A549 (cell line): Measurements from ENCODE around the gene NTN1. TPM values are rescaled to one million over a fixed set of nuclear protein-coding genes. Genes with fewer than 3 reads are reported as not detected.

Source experiments
- ATAC-seq, 2 experiments: fragments of 200-7000 bp in 1 of 2; fragments of >200 bp in 1 of 2; cut with Nextera tagmentation in 1 of 2; cut with Tn5 transposase in 1 of 2; 3 replicates each; pipeline versions ENCODE4 v1.8.0 to v1.9.1; 2018 to 2020; ENCODE audit warnings: mild to moderate bottlenecking in 1 of 2, moderate library complexity in 1 of 2
- CTCF ChIA-PET: fragments of 300-600 bp; sonication (Branson Sonifier 250); formaldehyde crosslinking; extraction: SDS; loops from one replicate; lab custom pipeline; 2021; ENCODE audit warnings: antibody characterized with exemption, inconsistent platforms; lab: Yijun Ruan, JAX
- POLR2A ChIA-PET: fragments of 350-600 bp; formaldehyde crosslinking; extraction: SDS; loops from one replicate; lab custom pipeline; 2021; ENCODE audit warnings: antibody characterized with exemption, inconsistent platforms; lab: Yijun Ruan, JAX
- DNase-seq, 2 experiments: peaks; one replicate each; pipeline versions ENCODE4 v3.0.0 to v3.0.0-alpha.2; 2011 to 2016; ENCODE audit warnings: low read depth in 1 of 2, low spot score in 1 of 2
- FAIRE-seq: peaks from 2 replicates; lab custom pipeline; 2011; peaks lifted over from hg19 to GRCh38; lab: Jason Lieb, UNC
- H3K27ac ChIP-seq, 2 experiments: fragments of >200 bp; sonication (Bioruptor Twin); formaldehyde crosslinking; 3 replicates each; pipeline ENCODE4 v1.5.1; 2016 to 2017
- H3K4me1 ChIP-seq: fragments of >200 bp; sonication (Bioruptor Twin); formaldehyde crosslinking; 3 replicates; pipeline ENCODE4 v1.6.1; 2016
- H3K4me2 ChIP-seq: fragments of >200 bp; sonication (Bioruptor Twin); formaldehyde crosslinking; 3 replicates; pipeline ENCODE4 v1.6.1; 2016
- H3K4me3 ChIP-seq: fragments of >200 bp; sonication (Bioruptor Twin); formaldehyde crosslinking; 3 replicates; pipeline ENCODE4 v1.5.1; 2016
- H3K9me3 ChIP-seq: fragments of >200 bp; sonication (Bioruptor Twin); formaldehyde crosslinking; 3 replicates; pipeline ENCODE4 v1.6.1; 2016
- CEBPB ChIP-seq, 2 experiments: fragments of >200 bp in 1 of 2; sonication (Bioruptor Twin) in 1 of 2; formaldehyde crosslinking in 1 of 2; IDR thresholded peaks; 2 replicates each; pipeline ENCODE4 v1.6.1; 2012 to 2016
- EHMT2 ChIP-seq: fragments of 200-600 bp; sonication (generic); IDR thresholded peaks from 2 replicates; pipeline ENCODE4 v1.6.1; 2016; ENCODE audit warnings: antibody characterized with exemption, low read depth, mild to moderate bottlenecking, moderate library complexity
- EP300 ChIP-seq, 2 experiments: fragments of >200 bp; sonication (Bioruptor Twin); formaldehyde crosslinking; IDR thresholded peaks; 2 replicates in 1 of 2; 3 replicates in 1 of 2; pipeline ENCODE4 v1.6.1; 2016 to 2017
- ESRRA ChIP-seq: fragments of 150-350 bp; IDR thresholded peaks from 2 replicates; pipeline ENCODE4 v1.6.1; 2014; ENCODE audit warnings: mild to moderate bottlenecking, low read length, borderline replicate concordance
- FOSB ChIP-seq: fragments of 250-450 bp; sonication (Bioruptor Pico); IDR thresholded peaks from 2 replicates; pipeline ENCODE4 v1.5.0; 2020; ENCODE audit warnings: mild to moderate bottlenecking, moderate library complexity
- FOXS1 ChIP-seq: fragments of 250-450 bp; sonication (Bioruptor Pico); IDR thresholded peaks from 2 replicates; pipeline ENCODE4 v1.5.0; 2020; ENCODE audit warnings: mild to moderate bottlenecking, moderate library complexity
- GATA3 ChIP-seq: IDR thresholded peaks from 2 replicates; pipeline ENCODE4 v1.6.1; 2012; ENCODE audit warnings: borderline replicate concordance
- HDAC2 ChIP-seq: fragments of 200-600 bp; sonication (generic); IDR thresholded peaks from 2 replicates; pipeline ENCODE4 v1.6.1; 2016
- HEYL ChIP-seq: fragments of 250-450 bp; sonication (Bioruptor Pico); IDR thresholded peaks from 2 replicates; pipeline ENCODE4 v1.8.0; 2021; ENCODE audit warnings: mild to moderate bottlenecking, moderate library complexity
- JUNB ChIP-seq: fragments of >200 bp; sonication (Bioruptor Twin); formaldehyde crosslinking; IDR thresholded peaks from 2 replicates; pipeline ENCODE4 v1.6.1; 2016
- KDM1A ChIP-seq: fragments of 200-600 bp; sonication (generic); IDR thresholded peaks from 2 replicates; pipeline ENCODE4 v1.6.1; 2016; ENCODE audit warnings: low read depth, mild to moderate bottlenecking
- MYC ChIP-seq: IDR thresholded peaks from 2 replicates; pipeline ENCODE4 v1.6.1; 2012; ENCODE audit warnings: mild to moderate bottlenecking, inconsistent platforms, low read length, improper control_type of control experiment, borderline replicate concordance
- PHF8 ChIP-seq: fragments of 200-600 bp; sonication (generic); IDR thresholded peaks from 2 replicates; pipeline ENCODE4 v1.6.1; 2016; ENCODE audit warnings: low read depth, mild to moderate bottlenecking, antibody characterized with exemption, moderate library complexity, borderline replicate concordance
- RARB ChIP-seq: fragments of 250-450 bp; sonication (Bioruptor Pico); IDR thresholded peaks from 2 replicates; pipeline ENCODE4 v1.8.0; 2021; ENCODE audit warnings: mild to moderate bottlenecking, moderate library complexity
- RNF2 ChIP-seq: fragments of 200-600 bp; sonication (generic); IDR thresholded peaks from 2 replicates; pipeline ENCODE4 v1.6.1; 2016; ENCODE audit warnings: low read depth, mild to moderate bottlenecking, antibody characterized with exemption, moderate library complexity, borderline replicate concordance
- TP53 ChIP-seq: fragments of 250-450 bp; sonication (Bioruptor Pico); IDR thresholded peaks from 2 replicates; pipeline ENCODE4 v1.5.0; 2021; ENCODE audit warnings: mild to moderate bottlenecking, moderate library complexity
- ZFP36 ChIP-seq: fragments of 450-650 bp; IDR thresholded peaks from 2 replicates; pipeline ENCODE4 v1.6.1; 2014; ENCODE audit warnings: borderline replicate concordance; ENCODE audit not compliant: partially characterized antibody
- ZSCAN20 ChIP-seq: fragments of 250-450 bp; sonication (Bioruptor Pico); IDR thresholded peaks from 2 replicates; pipeline ENCODE4 v1.8.0; 2022; ENCODE audit warnings: mild to moderate bottlenecking, moderate library complexity
- WGBS: methylation state at CpG from one replicate; pipeline ENCODE4 v1.1.6; 2017; ENCODE audit errors: missing lambda C conversion rate; 5-methylcytosine and 5-hydroxymethylcytosine counted together
- polyA plus RNA-seq, 4 experiments: library from polyadenylated mRNA; depleted of rRNA in 3 of 4; stranded (reverse); fragments of >200 nt; fragmentation: RNase III in 1 of 4; extraction: RNeasy Plus Mini Kit Qiagen cat#74134 plus additional on column Dnase treatment in 1 of 4; gene quantifications; 2 replicates in 3 of 4; 3 replicates in 1 of 4; pipeline ENCODE4 v1.2.3, GENCODE V29; 2011 to 2017
- TF ChIP-seq, protein P1 (sequence below): fragments of >200 bp; sonication (Bioruptor Twin); formaldehyde crosslinking; IDR thresholded peaks from 2 replicates; pipeline ENCODE4 v1.6.1; 2016
- TF ChIP-seq, protein P2 (sequence below): fragments of 150-350 bp; IDR thresholded peaks from 2 replicates; pipeline ENCODE4 v1.6.1; 2014; ENCODE audit warnings: low read depth, mild to moderate bottlenecking, low read length
- TF ChIP-seq, protein P3 (sequence below): fragments of 250-450 bp; sonication (Bioruptor Pico); IDR thresholded peaks from 2 replicates; pipeline ENCODE4 v1.5.0; 2020; ENCODE audit warnings: low read depth, mild to moderate bottlenecking, moderate library complexity

The NTN1 gene
- polyA plus RNA-seq, 2 of the 4 experiments (the other 2 are of a cell fraction), result 0.12 to 0.13 TPM

DNA sequence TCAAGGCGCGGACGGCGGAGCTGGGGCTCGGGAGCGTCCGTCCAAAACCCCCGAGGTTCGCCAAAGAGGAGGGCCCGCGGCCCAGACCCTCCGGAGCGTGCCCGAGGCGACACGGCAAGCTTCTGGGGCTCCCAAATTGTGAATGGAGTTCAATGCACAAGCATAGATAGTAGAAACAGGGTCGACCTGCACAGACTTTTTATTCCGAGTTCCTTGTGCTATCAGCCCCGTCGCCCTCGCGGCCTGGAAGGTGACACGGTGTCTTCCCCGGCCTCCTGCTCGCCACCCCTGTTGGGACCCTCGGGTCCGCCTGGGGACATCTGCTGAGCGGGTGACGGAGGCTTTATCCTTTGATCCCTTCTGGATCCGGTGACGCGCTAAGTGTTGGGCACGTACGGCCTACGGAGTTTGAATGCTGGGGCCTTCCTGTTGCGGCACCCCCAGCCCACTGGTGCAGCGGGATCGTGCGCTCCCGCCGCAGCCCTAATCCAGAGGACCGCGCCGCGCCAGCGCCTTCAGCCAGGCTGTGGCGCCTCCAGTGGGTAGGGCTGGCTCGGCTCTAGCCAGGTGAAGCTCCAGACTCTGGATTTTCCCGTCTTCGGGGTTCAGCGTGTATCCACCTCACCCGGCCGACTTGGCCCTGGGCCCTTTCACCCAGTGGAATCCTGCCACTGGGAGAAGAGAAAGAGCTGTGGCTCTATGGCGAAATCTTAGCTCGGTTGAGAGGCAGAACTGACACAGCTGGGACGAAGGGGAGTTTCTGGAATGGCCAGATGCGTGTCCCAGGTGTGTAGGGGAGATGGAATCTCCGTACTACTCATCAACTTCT, 17.0 kb upstream of the NTN1 start (continued):
- no peak for TF ChIP-seq ZFP36
- no peak for TF ChIP-seq KDM1A
- TF ChIP-seq HEYL, result no peak
- no peak for TF ChIP-seq ESRRA
- TF ChIP-seq CEBPB (IDR thresholded peaks at IDR 0.05), result no peak

DNA sequence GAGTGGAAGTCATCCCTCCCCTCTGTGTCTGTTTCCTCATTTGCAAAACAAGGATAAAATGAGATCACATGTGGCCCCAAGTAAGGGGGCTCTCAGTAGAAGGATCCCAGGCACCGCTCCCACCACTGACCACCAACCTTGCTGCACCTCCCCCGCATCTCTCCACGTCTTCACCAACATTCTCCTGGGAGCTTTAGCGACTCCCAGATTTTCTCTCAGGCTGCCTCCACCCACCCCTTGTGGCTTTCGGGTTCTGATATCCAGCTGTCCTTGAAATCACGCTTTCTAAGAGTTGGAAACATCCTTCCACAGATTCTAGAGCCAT, 16.4 kb upstream of the NTN1 start:
- TF ChIP-seq FOXS1, result no peak
- TF ChIP-seq EHMT2, result no peak
- TF ChIP-seq TP53 (CRISPR knock-in tag), result no peak
- no peak for TF ChIP-seq JUNB
- no peak for TF ChIP-seq GATA3
- TF ChIP-seq EP300 (IDR thresholded peaks at IDR 0.05), result no peak
- TF ChIP-seq ZFP36, result no peak
- TF ChIP-seq MYC, result no peak
- no peak for TF ChIP-seq PHF8
- TF ChIP-seq, protein P1, sequence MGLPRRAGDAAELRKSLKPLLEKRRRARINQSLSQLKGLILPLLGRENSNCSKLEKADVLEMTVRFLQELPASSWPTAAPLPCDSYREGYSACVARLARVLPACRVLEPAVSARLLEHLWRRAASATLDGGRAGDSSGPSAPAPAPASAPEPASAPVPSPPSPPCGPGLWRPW, result no peak
- no peak for TF ChIP-seq RNF2
- no peak for TF ChIP-seq ZSCAN20 (CRISPR knock-in tag)
- TF ChIP-seq, protein P2, sequence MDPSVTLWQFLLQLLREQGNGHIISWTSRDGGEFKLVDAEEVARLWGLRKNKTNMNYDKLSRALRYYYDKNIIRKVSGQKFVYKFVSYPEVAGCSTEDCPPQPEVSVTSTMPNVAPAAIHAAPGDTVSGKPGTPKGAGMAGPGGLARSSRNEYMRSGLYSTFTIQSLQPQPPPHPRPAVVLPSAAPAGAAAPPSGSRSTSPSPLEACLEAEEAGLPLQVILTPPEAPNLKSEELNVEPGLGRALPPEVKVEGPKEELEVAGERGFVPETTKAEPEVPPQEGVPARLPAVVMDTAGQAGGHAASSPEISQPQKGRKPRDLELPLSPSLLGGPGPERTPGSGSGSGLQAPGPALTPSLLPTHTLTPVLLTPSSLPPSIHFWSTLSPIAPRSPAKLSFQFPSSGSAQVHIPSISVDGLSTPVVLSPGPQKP, result no peak
- TF ChIP-seq RARB (CRISPR knock-in tag), result no peak
- Histone ChIP-seq H3K4me2 (no peak overlapping the region), H3K27ac (no peak overlapping the region), H3K4me3 (no peak overlapping the region), H3K9me3 (peaks cover 6% of the 10 kb centered on the region; the same call in 1 of the 3 replicates), H3K4me1 (no peaks in the 10 kb centered on the region)
- no peak for FAIRE-seq
- ChIA-PET CTCF (interaction anchor here (0.6 to 1.6 kb wide), 5 partner anchors 9 to 287 kb away, joined by 3 to 6 read pairs (median 4); no protein-coding TSS in a partner anchor), POLR2A (no interaction called here)
- 74% methylated on average over 6 of the region's 6 CpGs for WGBS
- no peak for ATAC-seq
- DNase-seq, result no peak

DNA sequence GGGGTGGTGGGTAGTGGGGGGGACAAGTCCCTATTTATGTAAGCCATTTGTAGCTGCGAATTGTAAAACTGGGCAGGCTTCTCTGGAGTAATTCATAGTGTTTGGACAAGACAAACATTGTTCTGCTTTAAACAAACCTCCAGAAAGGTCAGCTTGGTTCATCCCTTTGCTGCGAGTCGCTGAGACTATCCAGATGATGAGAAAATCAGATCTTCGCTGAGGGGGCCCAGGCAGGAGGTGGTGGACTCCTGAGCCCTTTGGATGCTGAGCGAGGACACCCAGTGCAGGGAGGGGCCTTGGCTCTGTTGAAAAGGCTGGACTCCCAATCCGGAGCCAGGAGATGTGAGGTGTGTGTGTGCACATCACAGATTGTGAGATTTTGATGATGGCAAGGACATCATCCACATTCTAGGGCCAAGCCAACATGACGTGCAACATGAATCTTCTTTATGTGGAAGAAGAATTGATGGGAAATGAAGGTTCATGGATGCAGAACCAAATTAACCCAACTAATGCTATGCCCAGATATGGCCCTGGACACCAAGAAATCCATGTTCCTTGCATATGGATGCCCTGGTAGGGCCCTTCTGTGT, 15.0 kb upstream of the NTN1 start:
- DNase-seq, result no peak
- ChIA-PET POLR2A (no interaction called here), CTCF (interaction anchor here (0.8 to 7.1 kb wide), 3 partner anchors 8 to 286 kb away, joined by 3 to 43 read pairs (median 3); no protein-coding TSS in a partner anchor)
- Histone ChIP-seq H3K4me3 (no peak overlapping the region), H3K9me3 (no peaks in the 10 kb centered on the region), H3K27ac (no peak overlapping the region), H3K4me2 (no peak overlapping the region), H3K4me1 (no peaks in the 10 kb centered on the region)
- no peak for ATAC-seq
- TF ChIP-seq FOSB (CRISPR knock-in tag) (no peak), HDAC2 (no peak)
- TF ChIP-seq, protein P3, sequence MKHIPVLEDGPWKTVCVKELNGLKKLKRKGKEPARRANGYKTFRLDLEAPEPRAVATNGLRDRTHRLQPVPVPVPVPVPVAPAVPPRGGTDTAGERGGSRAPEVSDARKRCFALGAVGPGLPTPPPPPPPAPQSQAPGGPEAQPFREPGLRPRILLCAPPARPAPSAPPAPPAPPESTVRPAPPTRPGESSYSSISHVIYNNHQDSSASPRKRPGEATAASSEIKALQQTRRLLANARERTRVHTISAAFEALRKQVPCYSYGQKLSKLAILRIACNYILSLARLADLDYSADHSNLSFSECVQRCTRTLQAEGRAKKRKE, result no peak
- WGBS, result 43% methylated on average over 7 of the region's 7 CpGs
- FAIRE-seq, result no peak
